ENCODE results near the gene KRTAP5-8.
"Not testable (repeated sequence)": the region's sequence is repeated elsewhere in the genome, so short reads cannot be mapped to it uniquely, and the experiment has no call there.

Gene KRTAP5-8

DNA sequence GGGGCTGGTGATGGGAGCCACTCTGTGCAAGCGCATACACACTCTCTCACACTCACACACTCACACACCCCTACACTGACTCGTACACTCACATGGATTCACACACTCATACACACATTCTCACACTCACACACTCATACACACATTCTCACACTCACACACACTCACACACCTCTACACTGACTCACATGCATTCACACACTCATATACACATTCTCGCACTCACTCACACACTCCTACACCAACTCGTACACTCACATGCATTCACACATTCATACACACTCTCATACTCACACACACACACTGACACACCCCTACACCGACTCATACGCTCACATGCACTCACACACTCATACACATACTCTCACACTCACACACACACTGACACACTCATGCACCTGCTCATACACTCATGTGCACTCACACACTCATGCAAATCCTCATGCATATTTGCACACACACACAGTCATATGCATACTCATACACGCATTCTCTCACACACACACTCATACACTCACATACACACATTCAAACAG lies 39.7 kb downstream of the KRTAP5-8 start:
- CTCF ChIA-PET, result no interaction called here

DNA sequence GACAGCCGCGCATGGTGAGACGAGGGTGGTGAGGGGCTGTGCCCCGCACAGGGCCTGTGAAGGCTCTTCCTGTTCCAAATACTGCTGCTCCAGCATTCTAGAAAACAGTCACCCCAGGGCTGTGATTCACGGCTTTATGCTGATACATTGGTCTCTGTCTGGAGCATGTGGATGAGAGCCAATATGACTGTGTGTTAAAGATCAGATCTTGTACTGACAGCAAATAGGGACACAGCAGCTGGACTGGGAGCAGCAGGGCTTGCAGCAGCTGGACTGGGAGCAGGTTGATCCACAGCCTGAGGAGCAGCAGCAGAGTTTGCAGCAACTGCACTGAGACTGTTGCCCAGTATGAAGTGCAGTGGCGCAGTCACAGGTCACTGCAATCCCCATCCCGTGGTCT lies 41.7 kb downstream of the KRTAP5-8 start:
- POLR2A ChIA-PET; H3K4me3 ChIP-seq (ENCODE audit: low read depth, low read length); DNase-seq (ENCODE audit: low read depth, low spot score): not testable (repeated sequence)
- CTCF ChIA-PET, result interaction anchor here (0.7 to 1.9 kb wide), 8 partner anchors 10 to 1112 kb away, joined by 3 to 9 read pairs (median 4); partner anchors contain the start of gene KRTAP5-9

More for the DNA sequence above, 39.7 kb downstream of the KRTAP5-8 start:
- POLR2A ChIA-PET, result no interaction called here
- no peak for DNase-seq (ENCODE audit: low read depth, low spot score)
- no peak overlapping the region for H3K4me3 ChIP-seq (ENCODE audit: low read depth, low read length)
- TF ChIP-seq, protein P1, sequence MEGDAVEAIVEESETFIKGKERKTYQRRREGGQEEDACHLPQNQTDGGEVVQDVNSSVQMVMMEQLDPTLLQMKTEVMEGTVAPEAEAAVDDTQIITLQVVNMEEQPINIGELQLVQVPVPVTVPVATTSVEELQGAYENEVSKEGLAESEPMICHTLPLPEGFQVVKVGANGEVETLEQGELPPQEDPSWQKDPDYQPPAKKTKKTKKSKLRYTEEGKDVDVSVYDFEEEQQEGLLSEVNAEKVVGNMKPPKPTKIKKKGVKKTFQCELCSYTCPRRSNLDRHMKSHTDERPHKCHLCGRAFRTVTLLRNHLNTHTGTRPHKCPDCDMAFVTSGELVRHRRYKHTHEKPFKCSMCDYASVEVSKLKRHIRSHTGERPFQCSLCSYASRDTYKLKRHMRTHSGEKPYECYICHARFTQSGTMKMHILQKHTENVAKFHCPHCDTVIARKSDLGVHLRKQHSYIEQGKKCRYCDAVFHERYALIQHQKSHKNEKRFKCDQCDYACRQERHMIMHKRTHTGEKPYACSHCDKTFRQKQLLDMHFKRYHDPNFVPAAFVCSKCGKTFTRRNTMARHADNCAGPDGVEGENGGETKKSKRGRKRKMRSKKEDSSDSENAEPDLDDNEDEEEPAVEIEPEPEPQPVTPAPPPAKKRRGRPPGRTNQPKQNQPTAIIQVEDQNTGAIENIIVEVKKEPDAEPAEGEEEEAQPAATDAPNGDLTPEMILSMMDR (IDR thresholded peaks at IDR 0.05; ENCODE audit: insufficient read depth, low read length, missing control alignments), result no peak

DNA sequence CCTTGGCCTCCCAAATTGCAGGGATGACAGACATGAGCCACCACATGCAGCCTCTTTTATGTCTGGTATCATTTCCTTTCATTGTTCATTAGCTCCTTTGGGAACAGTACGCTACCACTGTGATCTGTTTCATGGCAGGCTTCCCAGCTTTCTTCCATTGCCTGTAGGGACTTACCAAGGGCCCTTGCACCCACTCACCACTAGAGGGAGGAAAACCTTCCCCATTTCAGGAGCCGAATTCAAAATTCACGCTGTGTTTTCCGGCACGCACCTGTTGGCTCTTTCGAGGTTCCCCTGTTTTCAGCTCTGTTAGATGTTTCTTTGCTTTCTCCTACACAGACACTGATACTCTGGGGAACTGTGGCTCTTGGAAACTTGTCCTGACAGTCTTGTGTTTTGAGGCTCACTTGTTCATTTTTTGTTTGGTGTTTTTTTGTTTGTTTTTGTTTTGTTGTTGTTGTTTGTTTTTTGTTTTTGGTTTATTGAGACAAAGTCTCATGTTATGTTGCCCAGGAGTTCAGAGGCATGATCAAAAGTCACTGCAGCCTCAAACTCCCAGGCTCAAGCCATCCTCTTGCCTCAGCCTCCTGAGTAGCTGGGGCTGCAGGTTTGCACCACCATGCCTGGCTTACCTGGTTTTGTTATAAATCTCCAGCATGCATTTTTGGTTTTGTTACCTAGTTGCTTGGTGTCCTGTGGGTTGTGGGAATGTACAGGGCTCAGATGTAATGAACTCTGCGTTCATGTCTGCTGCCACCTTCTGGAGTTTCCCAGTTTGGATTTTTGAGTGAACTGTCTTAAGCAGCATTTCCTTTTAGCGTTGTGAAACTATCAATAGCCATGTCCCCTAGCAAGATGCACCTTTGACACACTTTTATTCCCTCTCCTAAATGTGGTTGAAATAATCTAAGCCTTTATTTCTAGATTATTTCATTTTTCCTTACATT lies 42.5 kb downstream of the KRTAP5-8 start:
- DNase-seq (ENCODE audit: low read depth, low spot score), result peak; percentile 28

DNA sequence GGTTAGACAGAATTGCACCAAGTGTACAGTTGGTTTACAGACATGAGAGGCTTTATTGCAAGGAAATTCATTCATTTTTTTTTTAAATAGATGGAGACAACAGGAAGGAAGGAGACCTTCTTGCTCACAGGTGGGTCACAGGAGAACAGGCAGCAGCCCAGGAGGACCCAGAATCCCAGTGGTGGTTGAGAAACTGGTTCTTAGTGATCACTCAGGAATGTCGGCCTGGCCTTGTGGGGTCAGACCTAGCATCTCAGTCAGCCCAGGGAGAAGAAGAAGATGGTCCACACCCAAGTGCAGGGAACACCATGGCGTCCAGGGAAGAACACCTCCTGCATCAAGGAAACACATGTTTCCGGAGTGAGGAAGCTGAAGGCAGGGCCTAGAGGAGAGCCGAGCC lies 44.0 kb downstream of the KRTAP5-8 start:
- ChIA-PET CTCF (no interaction called here), POLR2A (no interaction called here)
- no peak overlapping the region for H3K4me3 ChIP-seq (ENCODE audit: low read depth, low read length)
- DNase-seq (ENCODE audit: low read depth, low spot score), result no peak
- TF ChIP-seq, protein P1 (IDR thresholded peaks at IDR 0.05; ENCODE audit: insufficient read depth, low read length, missing control alignments), result no peak

More for the DNA sequence above, 42.5 kb downstream of the KRTAP5-8 start:
- H3K4me3 ChIP-seq (ENCODE audit: low read depth, low read length), result no peak overlapping the region
- ChIA-PET POLR2A (no interaction called here), CTCF (interaction anchor here (0.7 to 1.9 kb wide), 8 partner anchors 9 to 1112 kb away, joined by 3 to 9 read pairs (median 4); partner anchors contain the start of gene KRTAP5-9)
- TF ChIP-seq, protein P1 (IDR thresholded peaks at IDR 0.05; ENCODE audit: insufficient read depth, low read length, missing control alignments), result peak; percentile 79

DNA sequence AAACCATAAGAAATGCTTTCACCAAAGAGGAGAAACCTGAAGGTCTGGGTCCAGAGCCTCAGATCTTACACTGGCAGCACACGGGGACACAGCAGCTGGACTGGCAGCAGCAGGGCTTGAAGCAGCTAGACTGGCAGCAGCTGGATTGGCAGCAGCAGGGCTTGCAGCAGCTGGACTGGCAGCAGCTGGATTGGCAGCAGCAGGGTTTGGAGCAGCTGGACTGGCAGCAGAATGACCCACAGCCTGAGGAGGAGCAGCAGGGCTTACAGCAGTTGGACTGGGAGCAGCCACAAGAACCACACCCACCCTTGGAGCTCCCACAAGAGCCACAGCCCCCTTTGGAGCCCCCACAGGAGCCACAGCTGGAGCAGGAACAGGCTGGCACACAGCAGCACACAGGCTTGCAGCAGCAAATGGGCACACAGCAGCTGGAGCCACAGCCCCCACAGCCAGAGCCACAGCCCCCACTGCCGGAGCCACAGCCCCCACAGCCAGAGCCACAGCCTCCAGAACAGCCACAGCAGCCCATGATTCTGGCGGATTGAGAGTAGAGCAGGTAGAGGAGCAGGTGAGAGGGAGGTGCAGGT lies 44.6 kb downstream of the KRTAP5-8 start, which contains the start of gene KRTAP5-11:
KRTAP5-11 (minus strand) TSS at position 567 of the 587 bp plus-strand sequence; CDS start at position 529, 38 bp downstream.
- ChIA-PET POLR2A (no interaction called here), CTCF (no interaction called here)

DNA sequence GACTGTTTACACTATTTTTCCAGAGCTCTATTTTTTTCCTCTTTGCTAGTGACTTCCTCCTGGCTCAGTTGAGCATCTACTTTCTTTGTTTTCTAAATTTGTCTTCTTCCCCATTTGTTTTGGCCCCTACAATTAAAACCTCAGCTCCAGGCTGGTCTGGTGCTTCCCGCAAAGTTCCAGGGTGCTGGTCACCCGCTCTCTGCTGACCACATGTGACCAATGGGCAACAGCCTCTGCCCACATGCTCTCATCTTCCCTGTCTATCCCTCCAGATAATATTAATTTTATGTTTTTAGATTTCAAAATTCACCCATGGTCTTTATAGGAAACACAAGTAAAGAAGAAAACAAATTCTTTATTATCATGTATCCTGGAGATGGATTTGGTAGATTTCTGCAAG lies 45.1 kb downstream of the KRTAP5-8 start:
- DNase-seq (ENCODE audit: low read depth, low spot score); POLR2A ChIA-PET; CTCF ChIA-PET; H3K4me3 ChIP-seq (ENCODE audit: low read depth, low read length): not testable (repeated sequence)

More for the DNA sequence above, 44.6 kb downstream of the KRTAP5-8 start, which contains the start of gene KRTAP5-11:
- TF ChIP-seq, protein P1 (IDR thresholded peaks at IDR 0.05; ENCODE audit: insufficient read depth, low read length, missing control alignments), result no peak
- H3K4me3 ChIP-seq (ENCODE audit: low read depth, low read length), result no peak within 1 kb of the TSS
- DNase-seq (ENCODE audit: low read depth, low spot score), result no peak

DNA sequence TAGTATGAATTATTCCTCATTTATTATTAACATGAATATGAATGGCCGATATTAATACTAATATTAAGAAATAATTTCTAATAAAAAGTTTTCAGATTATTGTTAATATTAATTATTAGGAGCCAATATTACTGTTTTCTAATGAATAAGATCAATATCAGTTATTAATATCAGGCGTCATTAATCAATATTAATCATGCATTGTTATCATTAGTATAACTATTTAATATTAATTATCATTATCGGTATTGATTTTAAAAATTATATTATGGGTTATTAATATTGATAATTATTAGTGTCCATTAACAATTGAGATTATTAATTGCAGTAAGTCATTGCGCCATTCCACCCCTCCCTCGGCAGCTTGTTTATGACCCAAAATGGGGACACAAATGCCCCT lies 47.8 kb downstream of the KRTAP5-8 start:
- H3K4me3 ChIP-seq (ENCODE audit: low read depth, low read length); DNase-seq (ENCODE audit: low read depth, low spot score); CTCF ChIA-PET; POLR2A ChIA-PET: not testable (repeated sequence)

DNA sequence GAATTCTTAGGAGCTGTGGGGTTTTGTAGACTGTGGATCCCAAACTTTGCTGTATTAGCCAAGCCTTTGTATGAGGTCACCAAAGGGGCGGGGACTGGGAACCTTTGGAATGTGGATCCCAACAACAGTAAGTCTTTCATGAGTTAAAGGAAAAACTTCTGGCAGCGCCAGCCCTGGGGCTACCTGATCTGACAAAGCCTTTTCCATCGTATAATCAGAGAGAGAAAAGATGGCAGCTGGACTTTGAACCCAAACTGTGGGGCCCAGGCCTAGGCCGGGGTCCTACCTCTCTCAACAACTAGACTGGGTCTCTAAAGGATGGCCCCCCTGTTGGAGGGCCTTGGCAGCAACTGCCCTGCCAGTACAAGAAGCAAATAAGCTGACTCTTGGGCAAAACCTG lies 50.5 kb downstream of the KRTAP5-8 start:
- POLR2A ChIA-PET; DNase-seq (ENCODE audit: low read depth, low spot score); H3K4me3 ChIP-seq (ENCODE audit: low read depth, low read length); CTCF ChIA-PET: not testable (repeated sequence)
